Lower leg skin (tissue), 3 donors: Measurements from ENCODE around the gene PMP22.

Experiments
- CTCF ChIP-seq, 3 donors: fragments of 450-650 bp; IDR thresholded peaks; one replicate each; pipeline ENCODE4 v1.5.1; 2016; ENCODE audit warnings: antibody characterized with exemption in 3 of 3, mild to moderate bottlenecking in 3 of 3, moderate library complexity in 2 of 3
- POLR2A ChIP-seq, 2 donors: fragments of 450-650 bp; IDR thresholded peaks; one replicate each; pipeline ENCODE4 v1.6.1; 2016 to 2017; ENCODE audit warnings: antibody characterized with exemption in 2 of 2, mild to moderate bottlenecking in 1 of 2, moderate library complexity in 1 of 2

DNA sequence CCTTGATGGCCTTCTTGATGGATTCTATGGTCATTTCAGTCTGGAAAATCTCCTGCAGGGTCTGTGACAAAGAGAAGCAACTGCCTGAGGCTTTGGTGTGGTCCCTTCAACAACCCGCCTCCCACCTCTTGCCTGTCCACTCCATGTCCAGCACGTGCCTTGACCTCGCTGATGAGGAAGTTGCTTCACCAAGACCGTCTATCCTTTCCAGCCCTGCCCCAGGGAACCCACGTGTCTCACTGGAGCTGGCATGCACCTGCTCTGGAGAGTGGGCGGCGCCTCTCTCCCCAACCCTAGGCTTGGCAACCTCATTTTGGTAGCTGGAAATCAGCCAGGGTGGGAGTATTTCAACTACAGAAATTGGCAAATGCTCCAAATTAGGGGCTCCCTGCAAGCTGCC, 43.6 kb upstream of the PMP22 start:
- no peak for TF ChIP-seq CTCF (IDR thresholded peaks at IDR 0.05)
- no peak for TF ChIP-seq POLR2A (IDR thresholded peaks at IDR 0.05)
